BLaER1 treated with 17β-estradiol and CSF1 and Interleukin-3, amounts not matched to agents 10 nM and 100 nM (cell line): ENCODE results near the gene DMXL2.
A peak's percentile ranks its signal among the peaks of the same experiment; 100 is the strongest.
"Not testable (repeated sequence)": the region's sequence is repeated elsewhere in the genome, so short reads cannot be mapped to it uniquely, and the experiment has no call there.

Experiments used
- H3K27ac ChIP-seq, 11 experiments: shearing (Covaris generic); formaldehyde crosslinking; 2 replicates each; pipeline ENCODE4 v1.8.1; 2022
- H3K27me3 ChIP-seq, 11 experiments: shearing (Covaris generic); formaldehyde crosslinking; 2 replicates each; pipeline ENCODE4 v1.8.1; 2022
- H3K36me3 ChIP-seq, 11 experiments: shearing (Covaris generic); formaldehyde crosslinking; 2 replicates each; pipeline ENCODE4 v1.8.1; 2022
- H3K4me1 ChIP-seq, 10 experiments: shearing (Covaris generic); formaldehyde crosslinking; 2 replicates each; pipeline ENCODE4 v1.8.1; 2022
- H3K4me2 ChIP-seq, 11 experiments: shearing (Covaris generic); formaldehyde crosslinking; 2 replicates each; pipeline ENCODE4 v1.8.1; 2022
- H3K4me3 ChIP-seq, 10 experiments: shearing (Covaris generic); formaldehyde crosslinking; 2 replicates each; pipeline ENCODE4 v1.8.1; 2022
- H3K9ac ChIP-seq, 11 experiments: shearing (Covaris generic); formaldehyde crosslinking; 2 replicates each; pipeline ENCODE4 v1.8.1; 2022
- H3K9me3 ChIP-seq, 11 experiments: shearing (Covaris generic); formaldehyde crosslinking; replicated peaks in 1 of 11; 2 replicates each; pipeline ENCODE4 v1.8.1; 2022
- H4K20me1 ChIP-seq, 11 experiments: shearing (Covaris generic); formaldehyde crosslinking; 2 replicates each; pipeline ENCODE4 v1.8.1; 2022
- Cebpa-rat ChIP-seq, 11 experiments: shearing (Covaris generic); IDR thresholded peaks; 2 replicates each; pipeline ENCODE4 v1.8.1; 2022

DMXL2 gene, protein sequence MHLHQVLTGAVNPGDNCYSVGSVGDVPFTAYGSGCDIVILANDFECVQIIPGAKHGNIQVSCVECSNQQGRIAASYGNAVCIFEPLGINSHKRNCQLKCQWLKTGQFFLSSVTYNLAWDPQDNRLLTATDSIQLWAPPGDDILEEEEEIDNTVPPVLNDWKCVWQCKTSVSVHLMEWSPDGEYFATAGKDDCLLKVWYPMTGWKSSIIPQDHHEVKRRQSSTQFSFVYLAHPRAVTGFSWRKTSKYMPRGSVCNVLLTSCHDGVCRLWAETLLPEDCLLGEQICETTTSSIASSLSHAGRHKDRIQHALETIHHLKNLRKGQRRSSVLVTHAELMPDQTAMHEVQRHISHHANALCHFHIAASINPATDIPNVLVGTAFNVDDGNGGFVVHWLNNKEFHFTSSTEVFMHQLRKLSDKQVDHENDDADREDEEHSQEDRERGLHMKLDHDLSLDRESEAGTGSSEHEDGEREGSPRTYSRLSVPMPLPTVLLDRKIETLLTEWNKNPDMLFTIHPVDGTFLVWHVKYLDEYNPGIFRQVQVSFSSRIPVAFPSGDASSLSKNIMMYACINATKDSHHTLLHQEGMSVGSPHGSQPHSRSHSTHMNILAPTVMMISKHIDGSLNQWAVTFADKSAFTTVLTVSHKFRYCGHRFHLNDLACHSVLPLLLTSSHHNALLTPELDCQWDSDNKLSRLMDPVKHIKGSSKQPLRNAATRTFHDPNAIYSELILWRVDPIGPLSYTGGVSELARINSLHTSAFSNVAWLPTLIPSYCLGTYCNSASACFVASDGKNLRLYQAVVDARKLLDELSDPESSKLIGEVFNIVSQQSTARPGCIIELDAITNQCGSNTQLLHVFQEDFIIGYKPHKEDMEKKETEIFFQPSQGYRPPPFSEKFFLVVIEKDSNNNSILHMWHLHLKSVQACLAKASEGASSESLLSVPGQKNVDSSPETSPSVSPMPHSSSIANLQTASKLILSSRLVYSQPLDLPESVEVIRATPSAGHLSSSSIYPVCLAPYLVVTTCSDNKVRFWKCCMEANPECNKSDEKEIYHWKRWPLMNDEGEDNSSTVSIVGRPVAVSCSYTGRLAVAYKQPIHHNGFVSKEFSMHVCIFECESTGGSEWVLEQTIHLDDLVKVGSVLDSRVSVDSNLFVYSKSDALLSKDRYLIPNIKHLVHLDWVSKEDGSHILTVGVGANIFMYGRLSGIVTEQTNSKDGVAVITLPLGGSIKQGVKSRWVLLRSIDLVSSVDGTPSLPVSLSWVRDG (N-terminal part only)

DNA sequence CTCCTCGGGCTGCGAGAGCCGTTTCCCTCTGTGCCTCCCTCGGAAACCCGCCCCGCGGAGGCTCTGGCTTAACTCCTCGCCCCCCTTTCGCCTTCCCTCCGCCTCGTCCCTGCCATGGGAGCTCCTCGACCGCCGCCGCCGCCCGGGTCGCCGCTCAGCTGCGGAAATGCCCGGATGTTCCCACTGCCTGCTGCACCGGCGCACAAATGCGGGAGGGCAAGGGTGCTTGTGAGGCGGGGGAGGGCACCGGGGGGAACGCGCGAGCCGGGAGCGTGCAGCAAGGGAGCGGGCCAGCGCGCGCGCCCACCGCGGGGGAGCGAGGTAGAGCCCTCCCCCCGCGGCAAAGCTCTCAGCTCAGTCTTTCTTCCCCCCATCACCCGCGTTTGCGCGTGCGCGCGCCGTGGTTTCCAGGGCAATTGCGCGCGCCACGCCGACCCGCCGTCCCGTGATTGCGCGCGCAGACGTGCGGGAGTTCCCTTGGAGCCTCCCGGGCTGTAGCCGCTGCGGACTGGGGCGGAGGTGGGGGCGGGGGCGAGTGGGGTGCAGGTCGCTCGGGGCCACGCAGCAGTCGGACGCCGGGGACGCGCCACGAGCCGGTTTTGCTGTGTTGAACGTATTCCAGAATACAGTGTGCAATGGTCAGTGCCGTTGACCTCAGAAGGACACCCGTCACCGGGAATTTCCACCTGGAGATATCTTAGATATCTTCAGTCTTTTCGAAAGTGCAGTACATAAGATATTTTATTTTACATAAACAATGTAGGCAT lies at the start of gene DMXL2:
Gene DMXL2, minus strand, starts transcription at position 168 of the 767 bp plus-strand sequence. CDS start 226 bp downstream, outside the sequence.
- no peak for TF ChIP-seq Cebpa-rat (IDR thresholded peaks at IDR 0.05)
- Histone ChIP-seq H3K27ac (peak within 1 kb of the TSS; percentile 55 to 99 (median 77)), H3K27me3 (no peaks in the 10 kb centered on the region), H3K4me1 (peaks cover 35 to 61% (median 50%) of the 10 kb centered on the region in 10 experiments), H3K9ac (peak within 1 kb of the TSS; percentile 79 to 99 (median 85)), H3K9me3 (no peaks in the 10 kb centered on the region), H3K36me3 (no peaks in the 10 kb centered on the region), H3K4me3 (peak within 1 kb of the TSS; percentile 78 to 94 (median 82)), H3K4me2 (peak within 1 kb of the TSS; percentile 74 to 94 (median 92)), H4K20me1 (peaks cover 0 to 21% (median 0%) of the 10 kb centered on the region in 11 experiments; a peak in 3 of 22 replicates)

- peak overlapping the region in 5 of 11 experiments; percentile 23 to 54 (median 35); a peak in 6 of 22 replicates for H3K27ac ChIP-seq
- H3K36me3 ChIP-seq: no peaks in the 10 kb centered on the region
- H3K9me3 ChIP-seq: no peaks in the 10 kb centered on the region
- H3K4me3 ChIP-seq: no peak overlapping the region
- TF ChIP-seq Cebpa-rat (IDR thresholded peaks at IDR 0.05): no peak
- no peaks in the 10 kb centered on the region for H3K27me3 ChIP-seq
- peaks cover 0 to 34% (median 11%) of the 10 kb centered on the region in 10 experiments; a peak in 13 of 20 replicates for H3K4me1 ChIP-seq
- H4K20me1 ChIP-seq: no peaks in the 10 kb centered on the region
- peak overlapping the region in 7 of 11 experiments; percentile 21 to 89 (median 71); a peak in 13 of 22 replicates for H3K4me2 ChIP-seq
- H3K9ac ChIP-seq: no peak overlapping the region
These were observed 49.6 kb upstream of the DMXL2 start for GRCh38 chr15:51672155-51672687.

GRCh38 chr15:51669381-51669780 lies 46.8 kb upstream of the DMXL2 start:
- no peak for TF ChIP-seq Cebpa-rat (IDR thresholded peaks at IDR 0.05)
- Histone ChIP-seq H4K20me1 (no peaks in the 10 kb centered on the region), H3K9ac (no peak overlapping the region), H3K9me3 (no peaks in the 10 kb centered on the region), H3K4me1 (peaks cover 0 to 31% (median 11%) of the 10 kb centered on the region in 10 experiments; a peak in 13 of 20 replicates), H3K27me3 (no peaks in the 10 kb centered on the region), H3K4me3 (no peak overlapping the region), H3K36me3 (no peaks in the 10 kb centered on the region), H3K27ac (no peak overlapping the region), H3K4me2 (no peak overlapping the region)

- Histone ChIP-seq H3K36me3 (no peaks in the 10 kb centered on the region), H3K9me3 (no peaks in the 10 kb centered on the region), H3K4me3 (no peak overlapping the region), H4K20me1 (no peaks in the 10 kb centered on the region), H3K27me3 (no peaks in the 10 kb centered on the region), H3K27ac (no peak overlapping the region), H3K4me1 (peaks cover 0 to 26% (median 11%) of the 10 kb centered on the region in 10 experiments; a peak in 13 of 20 replicates), H3K9ac (no peak overlapping the region), H3K4me2 (no peak overlapping the region)
- no peak for TF ChIP-seq Cebpa-rat (IDR thresholded peaks at IDR 0.05)
These were observed 45.9 kb upstream of the DMXL2 start for GRCh38 chr15:51668446-51668845.

GRCh38 chr15:51667478-51667877 lies 44.9 kb upstream of the DMXL2 start:
- Histone ChIP-seq H3K4me1 (peaks cover 0 to 16% (median 9%) of the 10 kb centered on the region in 10 experiments; a peak in 13 of 20 replicates), H3K9ac (no peak overlapping the region), H3K36me3 (no peaks in the 10 kb centered on the region), H4K20me1 (no peaks in the 10 kb centered on the region), H3K9me3 (no peaks in the 10 kb centered on the region), H3K27me3 (no peaks in the 10 kb centered on the region), H3K4me2 (no peak overlapping the region), H3K4me3 (no peak overlapping the region), H3K27ac (no peak overlapping the region)
- no peak for TF ChIP-seq Cebpa-rat (IDR thresholded peaks at IDR 0.05)

GRCh38 chr15:51661072-51661471 lies 38.5 kb upstream of the DMXL2 start:
- Histone ChIP-seq H3K4me3 (no peak overlapping the region), H3K27me3 (no peaks in the 10 kb centered on the region), H3K9me3 (no peaks in the 10 kb centered on the region), H3K9ac (no peak overlapping the region), H3K27ac (no peak overlapping the region), H3K36me3 (no peaks in the 10 kb centered on the region), H3K4me1 (peaks cover 0 to 10% (median 2%) of the 10 kb centered on the region in 10 experiments; a peak in 5 of 20 replicates), H4K20me1 (no peaks in the 10 kb centered on the region), H3K4me2 (no peak overlapping the region)
- TF ChIP-seq Cebpa-rat (IDR thresholded peaks at IDR 0.05): no peak

DNA sequence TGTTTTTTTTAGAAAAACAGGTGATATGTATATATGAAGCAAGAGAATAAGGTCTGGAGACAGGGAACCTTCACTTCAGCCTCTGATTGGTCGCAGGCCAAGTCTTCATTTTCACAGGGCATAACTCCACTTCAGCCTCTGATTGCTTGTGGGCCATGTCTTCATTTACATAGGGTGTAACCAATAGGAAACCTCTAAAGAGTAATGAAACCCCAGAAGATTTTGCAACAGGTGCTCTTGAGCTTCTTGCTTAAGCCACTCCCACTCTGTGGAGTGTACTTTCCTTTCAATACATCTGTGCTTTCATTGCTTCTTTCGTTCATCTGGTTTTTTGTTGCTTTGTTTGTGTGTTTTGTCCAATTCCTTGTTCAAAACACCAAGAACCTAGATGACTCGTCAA lies 36.1 kb upstream of the DMXL2 start:
- Histone ChIP-seq H3K4me2 (peak overlapping the region in 4 of 11 experiments; percentile 14 to 27 (median 20); a peak in 3 of 22 replicates), H3K27me3 (no peaks in the 10 kb centered on the region), H3K36me3 (no peaks in the 10 kb centered on the region), H3K4me1 (peaks cover 0 to 10% (median 2%) of the 10 kb centered on the region in 10 experiments; a peak in 5 of 20 replicates), H4K20me1 (no peaks in the 10 kb centered on the region), H3K9ac (no peak overlapping the region), H3K9me3 (0 out of 22 replicates have a peak, but pooled peaks cover 0 to 5% (median 0%) of the 10 kb centered on the region in 11 experiments), H3K4me3 (no peak overlapping the region), H3K27ac (peak overlapping the region in 2 of 11 experiments; percentile 1 to 13; a peak in 1 of 22 replicates)
- TF ChIP-seq Cebpa-rat (IDR thresholded peaks at IDR 0.05): no peak

- H3K27me3 ChIP-seq, H3K4me2 ChIP-seq, H3K36me3 ChIP-seq, H4K20me1 ChIP-seq, H3K9me3 ChIP-seq, H3K4me3 ChIP-seq, H3K9ac ChIP-seq, H3K27ac ChIP-seq: not testable (repeated sequence)
- peaks cover 0 to 10% (median 2%) of the 10 kb centered on the region in 10 experiments; a peak in 5 of 20 replicates for H3K4me1 ChIP-seq
These were observed 33.0 kb upstream of the DMXL2 start for GRCh38 chr15:51655401-51656057.
